Ammon's horn (tissue), 1 donor: ENCODE data around the gene AKAP6.

Experiments
- DNase-seq: peaks from one replicate; pipeline ENCODE4 v3.0.0-alpha.2; 2016; ENCODE audit warnings: low spot score

AKAP6 gene

DNA sequence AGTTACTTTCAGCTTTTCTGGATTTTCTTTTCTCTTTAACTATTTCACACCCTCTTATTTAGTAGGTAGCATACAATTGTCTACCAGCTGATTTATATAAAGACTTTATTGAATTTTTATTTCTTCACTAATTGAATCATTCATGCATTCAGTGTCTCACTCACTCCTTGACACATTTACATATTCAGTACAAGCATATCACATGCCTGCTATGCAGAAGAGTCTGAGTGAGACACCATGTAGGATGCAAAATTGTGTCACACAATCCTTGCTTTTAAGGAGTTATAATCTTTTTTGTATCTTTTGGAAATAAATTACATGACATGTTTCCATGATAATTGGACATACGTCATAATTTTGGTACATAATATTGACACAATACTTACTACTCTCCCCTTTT is 83.0 kb downstream of the AKAP6 start:
- no peak for DNase-seq

DNA sequence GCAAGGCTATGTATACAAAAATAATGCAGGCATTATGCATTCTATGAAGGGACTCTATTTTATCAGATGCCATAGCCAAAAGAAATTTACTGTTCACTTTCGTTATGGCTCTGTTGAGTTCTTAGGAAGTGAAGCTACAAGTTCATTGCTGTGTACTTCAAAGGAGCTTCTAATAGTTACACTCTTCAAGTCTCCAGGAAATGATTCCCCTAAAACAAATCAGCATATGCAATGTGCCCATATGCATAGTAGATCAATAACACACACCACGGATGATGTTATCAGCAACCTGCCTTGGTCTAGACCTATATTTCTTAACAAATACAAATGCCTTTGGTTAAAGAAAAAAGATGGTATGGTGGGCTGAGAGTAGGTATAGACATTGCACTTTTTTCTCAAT is 83.4 kb downstream of the AKAP6 start:
- DNase-seq, result no peak

DNA sequence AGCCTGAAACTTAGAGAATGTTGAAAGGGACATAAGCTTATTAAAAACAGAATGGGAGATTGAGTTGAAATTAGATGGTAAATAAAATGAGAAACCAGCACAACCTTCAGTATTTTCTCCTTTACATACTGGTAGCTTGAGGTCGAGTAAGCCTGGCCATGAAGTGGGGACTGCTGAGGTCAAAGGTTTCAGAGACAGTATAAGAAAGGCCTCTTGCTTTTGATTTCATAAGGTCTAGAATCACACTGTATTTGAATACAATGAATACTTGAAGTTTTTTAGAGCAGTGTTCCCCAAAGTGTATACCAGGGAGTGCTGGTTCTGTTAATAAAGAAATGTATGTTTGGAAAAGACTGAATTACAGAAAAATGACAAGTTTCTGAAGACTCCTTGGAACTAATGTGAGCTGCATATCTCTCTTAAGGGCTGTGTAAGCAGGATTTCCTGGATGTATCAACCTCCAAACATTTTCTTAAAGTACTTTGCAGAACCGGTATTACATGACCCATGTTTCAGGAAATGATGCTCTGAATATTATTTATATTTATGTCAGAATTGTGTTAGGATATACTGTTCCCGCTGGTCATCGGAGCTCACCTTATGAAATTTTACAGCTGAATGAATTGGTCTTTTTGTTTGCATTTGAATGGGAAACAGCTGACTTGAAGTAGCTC is 85.0 kb downstream of the AKAP6 start:
- DNase-seq, result no peak

DNA sequence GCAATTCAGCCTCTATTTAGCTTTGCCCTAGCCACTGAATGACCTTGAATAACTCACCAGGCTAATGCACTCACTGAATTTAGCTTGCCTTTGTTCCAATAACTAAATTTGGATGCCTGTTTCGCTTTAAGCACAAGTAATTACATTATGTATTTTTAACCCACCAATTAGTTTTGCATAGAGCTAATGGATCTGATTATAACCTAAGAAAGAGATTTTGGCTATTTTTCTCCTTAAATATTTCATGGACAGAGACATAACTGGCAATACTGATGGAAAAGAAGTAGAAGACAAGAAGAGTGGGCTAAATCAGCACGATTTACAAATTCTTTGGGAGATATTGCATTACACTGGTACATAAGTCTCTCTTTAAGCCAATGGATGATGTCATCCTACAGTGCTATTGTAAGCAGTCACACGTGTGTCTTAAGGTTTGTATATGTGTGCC is 85.7 kb downstream of the AKAP6 start:
- DNase-seq, result no peak

DNA sequence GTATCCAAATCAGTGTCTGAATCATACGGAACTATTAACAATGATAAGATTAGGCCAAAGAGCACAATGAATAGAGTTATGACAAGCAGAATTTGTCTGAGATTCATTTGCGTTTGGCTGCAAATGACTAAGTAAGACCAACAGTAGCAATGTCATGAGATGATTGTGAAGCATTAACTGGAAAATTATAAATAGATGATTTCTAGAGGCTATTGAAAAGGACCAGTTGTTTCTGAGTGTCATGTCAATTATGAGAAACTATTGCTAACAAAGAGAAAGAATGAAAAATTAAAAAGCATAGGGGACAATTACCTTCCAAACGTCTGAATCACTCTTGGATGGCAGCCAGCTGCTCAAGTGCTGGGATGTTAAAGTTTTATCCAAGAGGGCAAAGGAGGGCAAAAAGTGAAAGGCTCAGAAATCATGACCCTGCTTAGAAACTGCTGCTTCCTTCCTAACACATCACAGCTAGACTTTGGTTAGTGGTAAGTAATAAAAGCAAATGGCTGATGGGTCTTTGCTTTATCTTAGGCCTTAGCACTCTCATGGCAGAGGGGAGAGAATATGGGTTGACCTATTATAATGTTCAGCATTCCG is 89.0 kb downstream of the AKAP6 start:
- no peak for DNase-seq

DNA sequence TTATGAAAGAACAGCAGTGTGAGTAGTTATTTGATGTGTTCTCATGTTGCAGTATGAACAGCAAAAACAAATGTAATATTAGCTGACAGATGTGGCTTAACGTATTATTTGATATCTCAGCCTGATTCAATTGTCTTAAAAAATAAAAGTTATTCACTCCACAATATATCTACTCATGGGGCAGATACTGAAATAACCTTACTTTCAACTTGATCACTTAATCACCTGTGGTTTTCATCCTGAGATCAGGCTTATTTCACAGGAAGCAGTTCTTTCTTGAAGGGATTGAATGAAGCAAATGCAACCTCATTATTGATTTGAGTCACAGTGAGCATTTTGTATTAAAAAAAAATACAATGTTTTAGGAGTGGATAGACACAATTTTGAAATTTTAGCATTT is 90.3 kb downstream of the AKAP6 start:
- DNase-seq, result no peak

DNA sequence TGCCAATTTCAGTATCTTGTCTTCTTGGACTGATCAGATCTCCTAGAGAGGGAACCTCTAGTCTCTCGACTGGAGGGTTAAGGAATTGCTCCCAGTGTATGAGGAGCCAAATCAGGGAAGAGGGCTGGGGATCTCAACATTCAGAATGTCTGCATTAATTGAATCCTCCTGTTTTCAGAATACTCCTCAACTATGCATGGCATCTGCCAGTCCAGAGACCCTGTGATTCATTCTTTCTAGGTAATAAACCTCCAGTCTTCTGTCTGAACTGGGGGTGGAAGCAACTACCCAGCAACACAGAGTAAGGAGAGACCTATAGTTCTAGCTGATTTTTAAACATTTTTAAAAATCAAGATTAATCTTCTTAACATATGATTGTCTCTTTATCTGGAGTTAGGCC is 92.7 kb downstream of the AKAP6 start:
- no peak for DNase-seq

DNA sequence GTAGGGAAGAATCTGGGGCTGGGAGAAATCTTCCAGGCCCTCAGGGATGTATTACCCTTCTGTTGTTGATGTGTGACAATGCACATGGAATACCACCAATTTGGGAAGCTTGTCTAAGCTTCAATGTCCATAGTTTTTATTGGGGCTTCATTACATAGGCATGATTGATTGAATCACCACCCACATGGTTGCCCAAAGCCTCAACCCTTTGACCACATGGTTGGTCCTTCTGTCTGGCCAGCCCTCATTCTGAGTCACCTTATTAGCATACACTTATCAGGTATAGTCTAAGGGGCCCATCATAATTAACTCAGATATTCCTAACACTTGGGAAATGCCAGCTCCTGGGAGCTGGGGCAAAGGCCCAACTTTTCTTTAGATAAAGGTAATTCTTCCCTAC is 93.3 kb downstream of the AKAP6 start:
- DNase-seq, result no peak

DNA sequence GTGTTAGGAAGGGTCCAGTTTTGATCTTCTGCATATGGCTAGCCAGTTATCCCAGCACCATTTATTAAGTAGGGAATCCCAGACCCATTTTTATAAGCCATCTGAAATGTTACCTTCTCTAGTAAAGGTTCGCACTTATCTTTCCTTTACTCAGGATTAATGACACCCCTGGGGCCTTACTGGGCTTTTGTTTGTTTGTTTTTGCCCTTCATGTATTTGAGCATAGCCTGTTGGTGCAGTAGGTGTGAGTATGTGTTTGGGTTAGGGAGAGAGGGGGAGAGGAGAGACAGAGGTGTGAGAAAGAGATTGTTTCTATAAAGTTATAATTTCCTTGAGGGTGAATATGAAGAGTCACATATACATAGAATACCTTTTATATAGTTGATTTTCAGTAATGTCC is 96.9 kb downstream of the AKAP6 start:
- no peak for DNase-seq

DNA sequence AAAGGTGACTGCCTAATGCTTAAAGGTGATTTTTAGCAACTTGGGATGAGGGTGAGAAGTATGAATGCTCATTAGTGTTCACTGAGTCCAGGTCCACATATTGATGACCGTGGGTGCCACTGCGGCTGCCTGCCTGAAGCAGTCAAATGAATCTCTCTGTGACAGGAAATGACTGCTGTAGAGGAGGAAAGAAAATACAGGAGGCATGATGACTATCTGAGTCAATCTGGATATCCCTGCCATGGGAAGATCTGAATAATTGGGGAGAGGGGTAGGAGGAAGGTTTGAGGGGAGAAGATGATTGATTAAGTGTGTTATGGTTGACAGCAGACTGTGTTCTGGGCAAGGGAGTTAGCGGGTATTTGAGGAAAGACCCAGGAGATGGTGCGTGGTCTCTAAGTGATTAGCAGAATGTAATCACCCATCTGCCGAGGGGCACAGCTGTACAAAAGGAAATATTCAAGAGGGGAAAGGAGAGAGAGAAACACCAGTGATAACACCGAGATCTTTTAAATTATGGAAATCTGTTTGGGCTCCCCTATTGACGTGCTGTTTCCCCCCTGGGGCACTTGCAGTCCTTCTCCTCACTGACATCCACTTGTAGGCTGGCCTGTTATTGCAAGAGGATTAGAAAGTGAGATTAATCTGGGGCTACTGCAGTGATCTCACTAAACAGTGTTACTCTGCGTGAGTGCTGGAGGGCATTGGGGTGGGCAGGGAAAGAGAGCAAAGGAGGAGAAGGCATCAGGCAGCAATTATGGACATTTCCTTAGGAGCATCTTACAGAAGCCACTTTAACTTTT is 97.7 kb downstream of the AKAP6 start:
- DNase-seq, result no peak

DNA sequence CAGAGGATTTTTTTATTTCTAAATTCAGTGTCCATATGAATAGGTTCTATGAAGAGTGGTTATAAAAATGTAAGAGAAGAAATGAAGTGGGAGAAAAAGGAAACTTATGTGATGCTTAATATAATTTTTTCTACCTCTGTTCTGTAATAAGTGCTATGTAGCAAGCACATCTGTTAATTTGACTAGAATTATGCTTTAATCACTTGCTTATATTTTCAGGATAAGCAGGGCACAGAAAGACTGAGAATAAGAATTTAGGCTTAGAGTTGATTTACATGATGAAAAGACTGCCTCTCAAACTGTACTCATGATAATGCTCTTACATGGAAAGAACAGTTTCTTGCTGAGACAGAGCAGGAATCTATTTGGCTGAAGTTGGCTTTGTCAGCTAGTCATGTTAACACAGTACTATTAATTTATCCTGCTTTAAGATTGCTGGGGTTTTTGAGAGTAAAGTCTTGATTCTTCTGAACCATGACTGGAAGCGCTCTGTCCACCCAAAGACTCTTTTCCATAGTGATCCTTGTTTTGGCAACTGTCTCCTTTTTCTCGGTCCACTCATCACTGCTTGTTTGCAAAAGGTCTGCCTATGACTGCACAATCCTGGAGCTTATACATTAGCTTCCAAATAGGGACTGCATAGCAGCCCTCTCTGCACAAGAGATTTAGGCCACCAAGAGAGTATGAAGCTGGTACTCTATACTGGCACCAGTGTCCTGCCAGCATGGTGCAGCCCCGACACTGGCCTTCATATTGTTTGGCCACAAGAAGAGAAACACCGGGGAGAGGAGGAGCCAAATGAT is 98.8 kb downstream of the AKAP6 start:
- no peak for DNase-seq

DNA sequence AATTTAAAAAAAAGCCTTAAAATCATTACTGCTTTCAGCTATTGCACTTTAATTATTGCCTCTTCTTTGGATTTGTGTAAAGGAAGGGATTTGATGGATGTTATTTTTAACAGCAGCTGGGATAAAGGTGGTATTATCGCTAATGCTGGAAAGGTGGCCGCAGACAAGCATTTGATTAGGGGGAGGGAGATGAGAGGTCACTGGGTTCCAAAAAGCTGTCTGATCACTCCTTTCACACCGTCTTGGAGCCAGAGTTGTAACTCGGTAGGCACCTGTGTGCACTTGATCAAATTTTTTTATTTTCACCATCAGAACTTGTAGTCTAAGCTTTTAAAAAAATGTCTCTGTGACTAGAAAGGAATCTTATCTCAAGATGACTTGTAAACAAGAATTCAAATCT is 99.8 kb downstream of the AKAP6 start:
- DNase-seq, result no peak

DNA sequence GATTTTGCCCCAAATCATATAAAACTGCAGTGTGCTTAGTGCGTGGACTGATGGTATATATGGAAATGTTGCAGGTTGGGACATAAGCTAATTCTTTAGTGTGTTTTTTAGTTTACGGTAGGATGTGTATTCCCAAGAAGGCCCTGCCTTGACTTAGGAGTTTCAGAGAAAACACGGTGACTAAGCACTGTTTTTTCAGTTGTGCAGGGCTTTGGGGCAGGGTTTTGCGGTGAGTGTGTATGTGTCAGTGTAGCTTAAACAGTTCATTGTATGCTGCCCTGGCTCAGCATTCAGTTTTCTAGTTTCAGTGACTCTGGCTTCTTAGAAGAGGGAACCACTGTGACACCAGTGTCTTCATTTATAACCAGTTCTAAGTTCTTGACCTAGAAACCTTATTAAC is 101.2 kb downstream of the AKAP6 start:
- peak; percentile 54 for DNase-seq

DNA sequence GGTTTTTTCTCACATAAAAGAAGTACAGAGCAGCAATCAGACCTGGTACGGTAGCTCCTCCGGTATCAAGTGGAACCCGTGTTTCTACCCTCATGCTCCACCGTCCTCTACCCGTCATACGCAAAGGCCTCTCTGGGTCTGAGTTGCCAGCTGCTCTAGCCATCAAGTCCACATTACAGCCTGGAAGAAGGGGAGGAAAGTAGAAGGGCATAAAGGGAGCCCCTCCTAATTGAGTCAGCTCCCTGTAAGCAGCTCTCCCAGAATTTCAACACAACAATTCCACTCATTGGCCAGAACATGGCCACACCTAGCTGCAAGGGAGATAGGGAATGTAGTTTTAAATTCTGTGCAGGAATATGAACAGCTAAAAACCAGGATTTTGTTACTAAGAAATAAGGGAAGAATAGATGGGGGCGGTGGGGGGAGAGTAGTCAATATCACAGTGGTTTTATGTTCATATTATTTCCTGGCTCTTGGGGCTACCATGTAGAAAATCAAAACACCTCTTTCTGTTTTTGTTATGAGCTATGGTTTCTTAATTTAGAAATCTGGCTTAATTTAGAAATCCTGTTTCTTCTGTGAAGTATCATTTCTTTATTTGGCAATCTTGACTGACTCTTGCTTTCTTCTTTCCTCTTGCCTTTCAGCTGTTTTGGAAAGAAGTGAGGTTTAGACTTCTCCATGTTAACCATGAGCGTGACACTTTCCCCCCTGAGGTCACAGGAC is 103.9 kb downstream of the AKAP6 start:
- no peak for DNase-seq

DNA sequence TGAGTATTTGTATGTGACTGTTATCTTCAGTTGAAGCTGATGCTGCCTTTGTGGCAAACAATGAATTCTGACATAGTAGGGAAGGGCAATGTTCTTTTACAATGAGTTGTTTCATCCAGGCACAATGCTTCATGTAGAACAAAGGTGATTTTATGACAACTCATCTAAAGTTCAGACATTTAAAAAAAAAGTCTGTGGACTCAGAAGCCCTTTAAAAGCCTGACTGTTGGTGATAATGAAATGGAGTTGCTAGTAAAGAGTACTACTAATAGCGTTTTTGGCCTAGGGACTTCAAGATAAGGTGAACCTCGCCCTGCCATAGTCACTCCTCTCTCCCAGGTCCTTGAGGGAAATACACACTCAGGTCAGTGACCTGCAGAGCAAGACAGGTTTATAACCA is 105.1 kb downstream of the AKAP6 start:
- peak; percentile 75 for DNase-seq

DNA sequence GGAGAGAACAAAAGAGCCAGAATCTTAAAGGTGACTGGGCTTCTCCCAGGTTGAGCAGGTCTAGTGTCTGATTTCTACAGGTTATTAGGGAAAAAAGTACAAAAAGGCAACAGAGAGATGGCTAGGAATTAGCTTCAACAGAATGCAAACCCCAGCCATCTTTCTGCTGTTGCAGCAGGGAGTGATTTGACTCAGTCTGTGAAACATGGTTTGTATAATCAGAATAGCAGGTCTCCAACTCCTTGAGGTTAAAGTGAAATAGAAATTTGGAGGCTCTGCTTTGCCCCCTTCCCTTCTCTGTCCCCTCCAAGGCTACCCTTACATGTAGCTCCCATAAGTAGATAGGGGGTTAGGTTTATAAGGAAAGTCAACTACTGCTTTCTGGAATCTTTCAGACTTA is 105.8 kb downstream of the AKAP6 start:
- DNase-seq, result no peak

DNA sequence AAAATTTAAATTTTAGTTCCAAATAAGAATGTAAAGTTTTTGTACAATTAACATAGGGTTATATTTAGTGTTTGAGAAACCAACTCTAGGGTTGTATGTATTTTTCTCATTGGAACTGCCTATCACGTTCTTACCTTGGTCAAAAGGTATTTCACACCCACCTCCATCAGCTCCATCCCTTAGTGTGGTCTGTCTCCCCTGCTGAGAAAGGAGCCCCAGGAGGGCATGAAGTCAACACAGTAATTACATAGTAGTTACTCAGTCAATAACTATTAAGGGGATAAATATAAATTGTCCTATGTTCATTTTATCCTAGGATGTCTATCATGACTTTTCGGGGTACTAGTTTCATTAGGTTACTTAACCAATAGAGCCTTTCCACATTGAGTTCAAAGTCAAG is 106.3 kb downstream of the AKAP6 start:
- DNase-seq, result no peak

DNA sequence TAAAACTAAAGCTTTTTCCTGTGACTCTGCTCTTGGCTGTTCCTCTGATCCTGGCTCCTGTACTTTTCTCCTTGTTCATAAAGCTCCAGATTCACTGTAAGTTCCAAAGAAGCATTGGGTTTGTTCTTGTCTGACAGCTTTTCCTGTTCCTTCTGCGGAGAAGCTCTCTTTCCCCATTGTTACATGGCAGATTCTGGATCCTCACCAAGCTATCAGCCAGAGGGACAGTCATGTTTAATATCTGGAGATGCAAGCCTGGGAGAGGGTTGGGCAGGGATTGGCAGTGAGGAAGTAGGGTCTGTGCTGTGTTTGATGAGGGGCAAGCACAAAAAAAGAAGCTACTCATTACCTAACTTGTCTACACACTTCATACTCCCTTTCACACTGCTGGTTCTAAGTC is 107.9 kb downstream of the AKAP6 start:
- no peak for DNase-seq

DNA sequence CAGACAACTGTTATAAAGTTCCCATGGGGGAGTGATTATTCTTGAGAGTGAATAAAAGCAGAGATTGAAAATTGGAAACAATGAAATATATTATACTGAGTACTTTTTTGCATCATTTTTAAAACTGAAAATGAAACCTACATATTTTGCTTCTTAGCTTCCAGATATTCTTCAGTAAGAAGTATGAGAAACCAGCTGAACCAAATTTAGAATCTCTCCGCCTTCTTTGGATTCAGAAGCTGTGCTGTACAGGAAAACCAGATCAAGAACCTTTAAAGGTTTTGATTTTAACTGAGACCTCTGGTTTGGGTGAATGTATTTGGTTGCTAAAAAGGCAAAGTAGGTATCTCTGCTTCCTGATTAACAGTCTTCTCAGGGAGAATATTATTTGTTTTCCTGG is 109.4 kb downstream of the AKAP6 start:
- DNase-seq, result no peak

DNA sequence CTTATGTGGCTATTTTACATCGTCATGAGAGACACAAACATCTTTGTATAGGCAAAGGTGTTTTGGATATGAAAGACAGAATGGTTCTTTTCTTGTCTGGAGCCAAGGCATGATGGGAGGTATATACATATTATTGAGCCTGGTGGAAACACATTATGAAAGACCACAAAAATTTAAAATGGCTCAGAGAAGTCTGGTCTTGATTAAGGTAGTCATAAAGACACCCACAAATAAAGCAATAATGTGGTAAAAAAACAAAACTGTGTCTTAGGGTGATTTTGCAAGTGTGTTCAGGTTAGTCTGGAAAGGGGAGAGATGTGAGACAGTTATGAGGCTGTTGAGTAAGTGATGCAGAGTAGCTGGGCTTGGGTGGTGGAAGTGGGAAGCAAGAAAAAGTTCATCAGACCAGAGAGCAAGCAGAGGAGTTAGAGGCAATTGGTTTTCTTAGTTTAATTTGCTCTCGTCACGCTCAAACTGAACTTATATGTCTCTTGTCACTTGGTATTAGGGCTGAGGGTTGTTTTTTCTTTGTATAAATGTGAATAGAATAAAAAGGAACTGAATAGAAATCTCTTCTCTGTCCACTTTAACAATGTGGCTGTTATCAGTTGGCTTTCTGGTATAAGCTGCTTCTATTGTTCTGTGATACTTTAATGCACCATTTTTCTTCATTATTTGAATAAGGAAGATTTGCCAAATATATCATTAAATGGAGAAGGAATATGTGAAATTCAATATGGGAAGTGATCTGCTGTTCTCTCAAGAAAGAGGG is 115.0 kb downstream of the AKAP6 start:
- no peak for DNase-seq

DNA sequence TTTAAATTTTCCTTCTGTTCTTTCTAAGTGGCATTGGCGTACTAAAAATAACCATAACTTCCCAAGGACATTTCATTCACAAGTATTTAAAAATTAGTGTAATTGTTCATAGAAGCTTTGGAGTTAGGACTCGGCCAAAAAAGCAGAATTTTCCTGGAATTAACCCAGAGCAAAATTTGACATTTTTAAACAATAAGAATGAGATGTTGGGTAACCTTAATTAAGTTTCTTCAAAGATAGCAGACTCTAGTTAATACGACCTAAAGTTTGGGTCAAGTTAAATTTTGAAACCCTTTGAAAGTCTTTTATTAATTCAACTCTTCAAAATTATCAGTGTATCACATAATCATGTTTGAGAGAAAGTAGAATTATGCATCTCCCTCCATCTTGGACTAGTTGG is 118.3 kb downstream of the AKAP6 start:
- no peak for DNase-seq
